Lower leg skin (tissue), 3 donors: Measurements from ENCODE around the gene YTHDC2.

Experiments
- CTCF ChIP-seq, 3 donors: fragments of 450-650 bp; IDR thresholded peaks; one replicate each; pipeline ENCODE4 v1.5.1; 2016; ENCODE audit warnings: antibody characterized with exemption in 3 of 3, mild to moderate bottlenecking in 3 of 3, moderate library complexity in 2 of 3
- POLR2A ChIP-seq, 2 donors: fragments of 450-650 bp; IDR thresholded peaks; one replicate each; pipeline ENCODE4 v1.6.1; 2016 to 2017; ENCODE audit warnings: antibody characterized with exemption in 2 of 2, mild to moderate bottlenecking in 1 of 2, moderate library complexity in 1 of 2

- TF ChIP-seq CTCF (IDR thresholded peaks at IDR 0.05), result no peak
- no peak for TF ChIP-seq POLR2A (IDR thresholded peaks at IDR 0.05)
Measured at GRCh38 chr5:113519412-113519811, 5.9 kb downstream of the YTHDC2 start.
